ENCODE results near the gene SLC39A5. TPM values are rescaled to one million over a fixed set of nuclear protein-coding genes. Genes with fewer than 3 reads are reported as not detected.

Gene SLC39A5
- total and polyA plus RNA-seq, 2 of the 13 experiments (the other 11 are each of a cell fraction or from before 2014, with no cell fraction given): 59.7 to 101 TPM

GRCh38 chr12:56224102-56224701, 5.6 kb upstream of the SLC39A5 start, which contains the start of gene NABP2:
Gene NABP2 (plus strand): TSS chr12:56224342. CDS start chr12:56224857, 515 bp downstream.
- Histone ChIP-seq H3K4me2 (ENCODE audit: low read depth, low read length) (peak within 1 kb of the TSS; percentile 95), H2AFZ (ENCODE audit: low read length) (peak within 1 kb of the TSS; percentile 15), H3K79me2 (ENCODE audit: insufficient read depth, low read length) (peaks cover 12% of the 10 kb centered on the region), H3K4me3 (replicated peaks in 1 of 3; ENCODE audit: insufficient read depth in 1 of 3, low read depth in 2 of 3, low read length in 3 of 3) (peak within 1 kb of the TSS; percentile 68 to 79 (median 78)), H3K9me3 (ENCODE audit: low read length) (no peaks in the 10 kb centered on the region), H3K27ac (ENCODE audit: extremely low read length, insufficient read depth, low read length) (peak within 1 kb of the TSS; percentile 26), H3K9ac (ENCODE audit: insufficient read depth, low read depth, low read length) (peak within 1 kb of the TSS; percentile 68), H3K27me3 (ENCODE audit: control insufficient read depth in 1 of 2, insufficient read depth in 2 of 2, low read length in 2 of 2) (no peaks in the 10 kb centered on the region; a peak in 1 of 5 replicates), H4K20me1 (ENCODE audit: insufficient read depth, low read length) (no peaks in the 10 kb centered on the region), H3K4me1 (ENCODE audit: insufficient read depth, low read length) (peaks cover 39% of the 10 kb centered on the region), H3K36me3 (replicated peaks in 1 of 2; ENCODE audit: control insufficient read depth in 1 of 2, insufficient read depth in 2 of 2, low read length in 2 of 2) (no peaks in the 10 kb centered on the region; a peak in 1 of 5 replicates)
- ChIA-PET POLR2A (no interaction called here), CTCF (ENCODE audit: low intra/inter-chr PET ratio, low total read pairs) (interaction anchor here (1.1 to 2.6 kb wide), 6 partner anchors 18 to 105 kb away, joined by 4 to 15 read pairs (median 8); partner anchors contain the start of gene ANKRD52)
- intact Hi-C loops (cut with micrococcal nuclease; ENCODE audit: unreplicated experiment): loop anchor here (1.0 to 5.0 kb wide), 2 partner anchors 31 to 33 kb away; partner anchors contain the start of gene ANKRD52
- 0% methylated on average over 3 of the region's 41 CpGs for WGBS (ENCODE audit: low lambda C conversion rate)
- ATAC-seq (peak; percentile 85), DNase-seq (ENCODE audit: low spot score) (peak; percentile 92), FAIRE-seq (peak; percentile 70)
- in situ Hi-C loops (cut with HindIII; ENCODE audit: extremely low pct_ligation_motif_present, low pct_unique_long_range_greater_than_20kb): loop anchor here (5.0 kb wide), 1 partner anchor 33 kb away; the partner anchor contains the start of gene ANKRD52
- BruUV-seq (replicated peaks): no TSS peak
- no peak for TF ChIP-seq CREBL2 (CRISPR knock-in tag; IDR thresholded peaks at IDR 0.05; ENCODE audit: borderline replicate concordance)
- no peak; the same call in 1 of the 2 replicates for TF ChIP-seq ZSCAN9 (CRISPR knock-in tag; IDR thresholded peaks at IDR 0.05; ENCODE audit: borderline replicate concordance)
- no peak for TF ChIP-seq SOX6 (IDR thresholded peaks at IDR 0.05)
- TF ChIP-seq SOX6 (CRISPR knock-in tag; IDR thresholded peaks at IDR 0.05): peak; percentile 44; the same call in 1 of the 2 replicates
- peak; percentile 54 for TF ChIP-seq FOXK1 (CRISPR knock-in tag; IDR thresholded peaks at IDR 0.05; ENCODE audit: borderline replicate concordance, low read depth)
- TF ChIP-seq ZNF33B (CRISPR knock-in tag; IDR thresholded peaks at IDR 0.05): no peak
- no peak for TF ChIP-seq ZNF569 (CRISPR knock-in tag; IDR thresholded peaks at IDR 0.05; ENCODE audit: borderline replicate concordance)
- no peak for TF ChIP-seq KAT2B (IDR thresholded peaks at IDR 0.05; ENCODE audit: borderline replicate concordance, low read depth, low read length)
- no peak for TF ChIP-seq PAX8 (CRISPR knock-in tag; IDR thresholded peaks at IDR 0.05; ENCODE audit: borderline replicate concordance)
- no peak for TF ChIP-seq ZNF414 (CRISPR knock-in tag; IDR thresholded peaks at IDR 0.05)
- TF ChIP-seq ZKSCAN1 (IDR thresholded peaks at IDR 0.05; ENCODE audit: low read length): no peak
- no peak for TF ChIP-seq HNRNPH1 (optimal IDR thresholded peaks at IDR 0.05; ENCODE audit: low read depth, low read length)
- TF ChIP-seq ZNF607 (CRISPR knock-in tag; IDR thresholded peaks at IDR 0.05; ENCODE audit: borderline replicate concordance): 0 out of 2 replicates have a peak, but pooled peaks have one; percentile 55
- no peak for TF ChIP-seq SUZ12 (IDR thresholded peaks at IDR 0.05; ENCODE audit: low read depth, low read length)
- TF ChIP-seq EP300 (IDR thresholded peaks at IDR 0.05; ENCODE audit: low read depth in 2 of 2, low read length in 2 of 2): no peak
- no peak; the same call in 1 of the 2 replicates for TF ChIP-seq EP300 (CRISPR knock-in tag; IDR thresholded peaks at IDR 0.05; ENCODE audit: borderline replicate concordance)
- no peak for TF ChIP-seq MAFG (CRISPR knock-in tag; IDR thresholded peaks at IDR 0.05)
- no peak for TF ChIP-seq NCOA5 (CRISPR knock-in tag; IDR thresholded peaks at IDR 0.05)
- TF ChIP-seq ZFP41 (CRISPR knock-in tag; IDR thresholded peaks at IDR 0.05; ENCODE audit: borderline replicate concordance): no peak
- no peak for TF ChIP-seq JDP2 (CRISPR knock-in tag; IDR thresholded peaks at IDR 0.05; ENCODE audit: borderline replicate concordance)
- TF ChIP-seq, protein P1, sequence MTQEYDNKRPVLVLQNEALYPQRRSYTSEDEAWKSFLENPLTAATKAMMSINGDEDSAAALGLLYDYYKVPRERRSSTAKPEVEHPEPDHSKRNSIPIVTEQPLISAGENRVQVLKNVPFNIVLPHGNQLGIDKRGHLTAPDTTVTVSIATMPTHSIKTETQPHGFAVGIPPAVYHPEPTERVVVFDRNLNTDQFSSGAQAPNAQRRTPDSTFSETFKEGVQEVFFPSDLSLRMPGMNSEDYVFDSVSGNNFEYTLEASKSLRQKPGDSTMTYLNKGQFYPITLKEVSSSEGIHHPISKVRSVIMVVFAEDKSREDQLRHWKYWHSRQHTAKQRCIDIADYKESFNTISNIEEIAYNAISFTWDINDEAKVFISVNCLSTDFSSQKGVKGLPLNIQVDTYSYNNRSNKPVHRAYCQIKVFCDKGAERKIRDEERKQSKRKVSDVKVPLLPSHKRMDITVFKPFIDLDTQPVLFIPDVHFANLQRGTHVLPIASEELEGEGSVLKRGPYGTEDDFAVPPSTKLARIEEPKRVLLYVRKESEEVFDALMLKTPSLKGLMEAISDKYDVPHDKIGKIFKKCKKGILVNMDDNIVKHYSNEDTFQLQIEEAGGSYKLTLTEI (CRISPR knock-in tag; conservative IDR thresholded peaks at IDR 0.05): no peak
- TF ChIP-seq HNRNPK (IDR thresholded peaks at IDR 0.05; ENCODE audit: low read depth, low read length, poor library complexity, severe bottlenecking): peak; percentile 93
- TF ChIP-seq PHF20 (CRISPR knock-in tag; IDR thresholded peaks at IDR 0.05): peak; percentile 79
- TF ChIP-seq MZF1 (CRISPR knock-in tag; IDR thresholded peaks at IDR 0.05; ENCODE audit: borderline replicate concordance): no peak

Data from HepG2 (cell line).